Psoas muscle (tissue), 8 donors: ENCODE results near the gene SYT2. TPM values are rescaled to one million over a fixed set of nuclear protein-coding genes. Genes with fewer than 3 reads are reported as not detected.
"Not testable (repeated sequence)": the region's sequence is repeated elsewhere in the genome, so short reads cannot be mapped to it uniquely, and the experiment has no call there.

Experiments
- ATAC-seq, 4 donors: fragments of 200-7000 bp; cut with Tn5 transposase; one replicate each; pipeline ENCODE4 v1.9.1; 2020; ENCODE audit warnings: moderate library complexity in 3 of 4, mild to moderate bottlenecking in 2 of 4
- DNase-seq, 2 donors: peaks; one replicate each; pipeline ENCODE4 v3.0.0-alpha.2; 2020
- H3K27ac ChIP-seq: fragments of 200-600 bp; one replicate; pipeline ENCODE4 v1.8.0; 2022
- H3K27me3 ChIP-seq, 3 donors: fragments of 200-600 bp in 1 of 3; one replicate each; pipeline versions ENCODE4 v1.6.1 to v1.8.0; 2013 to 2022; ENCODE audit warnings: low read length in 2 of 3, mild to moderate bottlenecking in 2 of 3, moderate library complexity in 1 of 3; ENCODE audit not compliant: insufficient read depth in 3 of 3
- H3K36me3 ChIP-seq, 2 donors: fragments of 200-600 bp in 1 of 2; one replicate each; pipeline versions ENCODE4 v1.6.1 to v1.8.0; 2013 to 2022; ENCODE audit warnings: low read depth in 1 of 2, mild to moderate bottlenecking in 1 of 2, moderate library complexity in 1 of 2; ENCODE audit not compliant: insufficient read depth in 1 of 2
- H3K4me1 ChIP-seq: fragments of 200-600 bp; one replicate; pipeline ENCODE4 v1.8.0; 2022
- H3K4me3 ChIP-seq: fragments of 200-600 bp; one replicate; pipeline ENCODE4 v1.8.0; 2022; ENCODE audit warnings: mild to moderate bottlenecking
- H3K9me3 ChIP-seq: fragments of 200-600 bp; one replicate; pipeline ENCODE4 v1.8.0; 2022
- CTCF ChIP-seq: fragments of 200-600 bp; IDR thresholded peaks from one replicate; pipeline ENCODE4 v1.8.0; 2022; ENCODE audit warnings: antibody characterized with exemption
- WGBS, 3 donors: extraction: QIAGEN DNeasy Blood & Tissue Kit; methylation state at CpG; one replicate each; pipeline versions ENCODE4 v1.1.6 to v1.1.7; 2013; 5-methylcytosine and 5-hydroxymethylcytosine counted together
- intact Hi-C, 2 donors: fragments of 100-400 bp; cut with DNase I; formaldehyde crosslinking; loops; one replicate each; pipeline versions ENCODE4 v1.11.0 to v1.14.2; 2022
- polyA plus RNA-seq, 3 donors: library from polyadenylated mRNA; stranded (reverse); fragments of 200-250 nt; gene quantifications; one replicate each; pipeline ENCODE4 v1.2.3, GENCODE V29; 2013
- total RNA-seq, 4 donors: library from RNA; stranded (reverse); fragmentation: NEBNext Ultra II Directional in 2 of 4; extraction: Animal tissue kit (Norgen Biotek cat#: 25700) in 2 of 4; gene quantifications; one replicate each; pipeline versions ENCODE4 v1.2.1 to v1.2.4, GENCODE V29; 2021 to 2023
- donor health status: healthy with polysubstance abuse.
- donor health status: DM: no; HTN: no; CAD: no; lungs with moderate emphysema.
- donor health status: Bipolar disorder and iron deficiency.
- donor health status: healthy.
- donor health status: DM: yes; HTN: yes; CAD: no.
- donor health status: DM: no; HTN: no; CAD: no.
- donor health status: DM: no; HTN: no; CAD: no.
- donor health status: DM: yes; HTN: yes; CAD: no.

The SYT2 gene
- total and polyA plus RNA-seq, 7 donors = 0.01 to 0.02 TPM; not detected in 5

GRCh38 chr1:202733251-202733650 lies 23.0 kb upstream of the SYT2 start:
- no peak overlapping the region for H3K4me3 ChIP-seq
- H3K4me1 ChIP-seq = no peaks in the 10 kb centered on the region
- no peaks in the 10 kb centered on the region for H3K9me3 ChIP-seq
- H3K27ac ChIP-seq = no peak overlapping the region
- 93 to 95% (median 94%) methylated on average over 10 of the region's 10 CpGs for WGBS, 3 donors
- no peak for TF ChIP-seq CTCF
- H3K27me3 ChIP-seq = no peaks in the 10 kb centered on the region
- intact Hi-C loops = no loop called here
- H3K36me3 ChIP-seq = peaks cover 12 to 97% of the 10 kb centered on the region in 2 donors
- no peak for ATAC-seq
- DNase-seq = no peak

- H3K36me3 ChIP-seq = peaks cover 6 to 90% of the 10 kb centered on the region in 2 donors
- DNase-seq (no peak), ATAC-seq (no peak)
- H3K9me3 ChIP-seq = no peaks in the 10 kb centered on the region
- no peak overlapping the region for H3K27ac ChIP-seq
- H3K4me1 ChIP-seq = no peaks in the 10 kb centered on the region
- H3K4me3 ChIP-seq = no peak overlapping the region
- WGBS, 3 donors = 86 to 88% (median 87%) methylated on average over 4 of the region's 4 CpGs
- TF ChIP-seq CTCF = no peak
- intact Hi-C loops = no loop called here
- H3K27me3 ChIP-seq = no peaks in the 10 kb centered on the region
Measured at GRCh38 chr1:202728951-202729350, 18.7 kb upstream of the SYT2 start.

- no peak for DNase-seq
- no peak for ATAC-seq
- H3K36me3 ChIP-seq = peaks cover 3 to 55% of the 10 kb centered on the region in 2 donors
- TF ChIP-seq CTCF = no peak
- H3K4me3 ChIP-seq = no peak overlapping the region
- no peaks in the 10 kb centered on the region for H3K27me3 ChIP-seq
- intact Hi-C loops = no loop called here
- 90 to 94% (median 94%) methylated on average over 3 of the region's 3 CpGs for WGBS, 3 donors
- no peak overlapping the region for H3K27ac ChIP-seq
- no peaks in the 10 kb centered on the region for H3K9me3 ChIP-seq
- H3K4me1 ChIP-seq = no peaks in the 10 kb centered on the region
Measured at GRCh38 chr1:202725526-202725925, 15.3 kb upstream of the SYT2 start.

- Histone ChIP-seq H3K27ac (no peak overlapping the region), H3K9me3 (no peaks in the 10 kb centered on the region), H3K27me3 (no peaks in the 10 kb centered on the region), H3K4me1 (no peaks in the 10 kb centered on the region), H3K4me3 (no peak overlapping the region), H3K36me3 (peaks cover 0 to 37% of the 10 kb centered on the region in 2 donors)
- intact Hi-C loops = no loop called here
- DNase-seq (no peak), ATAC-seq (no peak)
- WGBS, 3 donors = 86 to 89% (median 88%) methylated on average over 7 of the region's 7 CpGs
- no peak for TF ChIP-seq CTCF
Measured at GRCh38 chr1:202723708-202724107, 13.5 kb upstream of the SYT2 start.

- ATAC-seq, DNase-seq, H3K27me3 ChIP-seq, H3K27ac ChIP-seq, intact Hi-C loops, H3K9me3 ChIP-seq, H3K4me3 ChIP-seq, H3K4me1 ChIP-seq: not testable (repeated sequence)
- peaks cover 0 to 31% of the 10 kb centered on the region in 2 donors for H3K36me3 ChIP-seq
- WGBS, 3 donors = 74 to 78% (median 74%) methylated on average over 6 of the region's 6 CpGs
Measured at GRCh38 chr1:202723046-202723445, 12.8 kb upstream of the SYT2 start.
